GM21360 (cell line): ENCODE results near the gene CFAP45.

ENCODE experiments used
- ATAC-seq: cut with Tn5 transposase; IDR thresholded peaks from one replicate; pipeline ENCODE4 v1.9.1; 2021; ENCODE audit warnings: mild to moderate bottlenecking, moderate library complexity; ENCODE audit not compliant: unreplicated experiment

Gene CFAP45

GRCh38 chr1:159880430-159880829 is 19.5 kb downstream of the CFAP45 start:
- no peak for ATAC-seq

GRCh38 chr1:159879977-159880376 is 20.0 kb downstream of the CFAP45 start:
- no peak for ATAC-seq

- no peak for ATAC-seq
Measured at GRCh38 chr1:159879136-159879535, 20.8 kb downstream of the CFAP45 start.

- no peak for ATAC-seq
Measured at GRCh38 chr1:159877695-159878444, 22.1 kb downstream of the CFAP45 start.

- no peak for ATAC-seq
Measured at GRCh38 chr1:159873530-159874143, 26.3 kb downstream of the CFAP45 start.

GRCh38 chr1:159872891-159873290 is 27.1 kb downstream of the CFAP45 start:
- no peak for ATAC-seq

- no peak for ATAC-seq
Measured at GRCh38 chr1:159870704-159871103, 29.3 kb downstream of the CFAP45 start.

GRCh38 chr1:159869607-159870006 is 30.4 kb downstream of the CFAP45 start:
- ATAC-seq: no peak

- ATAC-seq: no peak
Measured at GRCh38 chr1:159869173-159869572, 30.8 kb downstream of the CFAP45 start.

- no peak for ATAC-seq
Measured at GRCh38 chr1:159868766-159869165, 31.2 kb downstream of the CFAP45 start.

- ATAC-seq: no peak
Measured at GRCh38 chr1:159867664-159868026, 32.3 kb downstream of the CFAP45 start.

GRCh38 chr1:159866905-159867663 is 32.9 kb downstream of the CFAP45 start:
- no peak for ATAC-seq

- no peak for ATAC-seq
Measured at GRCh38 chr1:159866066-159866465, 33.9 kb downstream of the CFAP45 start.

- no peak for ATAC-seq
Measured at GRCh38 chr1:159864262-159864661, 35.7 kb downstream of the CFAP45 start.

- ATAC-seq: no peak
Measured at GRCh38 chr1:159862557-159862956, 37.4 kb downstream of the CFAP45 start, which contains the start of gene VSIG8. Gene VSIG8 (minus strand): TSS chr1:159862657. CDS start chr1:159862521, 136 bp downstream.

- ATAC-seq: no peak
Measured at GRCh38 chr1:159862031-159862430, 37.9 kb downstream of the CFAP45 start.

- no peak for ATAC-seq
Measured at GRCh38 chr1:159861218-159861617, 38.7 kb downstream of the CFAP45 start.

GRCh38 chr1:159860456-159860855 is 39.5 kb downstream of the CFAP45 start:
- no peak for ATAC-seq

GRCh38 chr1:159859767-159860322 is 40.1 kb downstream of the CFAP45 start:
- no peak for ATAC-seq

- no peak for ATAC-seq
Measured at GRCh38 chr1:159857889-159858288, 42.1 kb downstream of the CFAP45 start.

- no peak for ATAC-seq
Measured at GRCh38 chr1:159856576-159856975, 43.4 kb downstream of the CFAP45 start.
